ENCODE data around the gene DNAJC15.

DNA sequence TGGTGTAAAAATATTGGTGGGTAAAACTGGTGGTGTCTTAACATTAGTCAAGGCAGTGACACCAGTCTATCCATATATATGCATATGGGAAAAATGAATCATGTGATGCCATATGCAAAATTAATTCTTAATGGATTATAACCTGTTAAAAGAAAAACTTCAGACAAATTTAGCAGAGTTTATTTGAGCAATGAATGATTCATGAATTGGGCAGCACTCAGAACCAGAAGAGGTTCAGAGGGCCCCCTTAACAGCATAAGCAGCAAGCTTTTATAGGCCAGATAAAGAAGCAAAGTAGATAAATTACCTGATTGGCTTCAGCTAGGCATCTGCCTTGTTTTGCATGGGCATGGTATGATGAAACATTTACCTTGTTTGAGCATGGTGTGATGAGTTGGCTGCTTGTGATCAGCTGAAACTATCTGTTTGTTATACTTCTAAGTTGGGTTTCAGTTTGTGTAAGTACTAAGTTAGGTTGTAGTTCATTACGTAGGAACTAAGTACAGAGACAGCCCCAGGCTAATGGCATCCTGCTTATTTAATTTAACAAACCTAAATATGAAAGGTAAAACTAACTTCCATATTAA, 66.6 kb downstream of the DNAJC15 start:
- TF ChIP-seq, protein P1, sequence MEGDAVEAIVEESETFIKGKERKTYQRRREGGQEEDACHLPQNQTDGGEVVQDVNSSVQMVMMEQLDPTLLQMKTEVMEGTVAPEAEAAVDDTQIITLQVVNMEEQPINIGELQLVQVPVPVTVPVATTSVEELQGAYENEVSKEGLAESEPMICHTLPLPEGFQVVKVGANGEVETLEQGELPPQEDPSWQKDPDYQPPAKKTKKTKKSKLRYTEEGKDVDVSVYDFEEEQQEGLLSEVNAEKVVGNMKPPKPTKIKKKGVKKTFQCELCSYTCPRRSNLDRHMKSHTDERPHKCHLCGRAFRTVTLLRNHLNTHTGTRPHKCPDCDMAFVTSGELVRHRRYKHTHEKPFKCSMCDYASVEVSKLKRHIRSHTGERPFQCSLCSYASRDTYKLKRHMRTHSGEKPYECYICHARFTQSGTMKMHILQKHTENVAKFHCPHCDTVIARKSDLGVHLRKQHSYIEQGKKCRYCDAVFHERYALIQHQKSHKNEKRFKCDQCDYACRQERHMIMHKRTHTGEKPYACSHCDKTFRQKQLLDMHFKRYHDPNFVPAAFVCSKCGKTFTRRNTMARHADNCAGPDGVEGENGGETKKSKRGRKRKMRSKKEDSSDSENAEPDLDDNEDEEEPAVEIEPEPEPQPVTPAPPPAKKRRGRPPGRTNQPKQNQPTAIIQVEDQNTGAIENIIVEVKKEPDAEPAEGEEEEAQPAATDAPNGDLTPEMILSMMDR (IDR thresholded peaks at IDR 0.05) = no peak
- TF ChIP-seq POLR2A (IDR thresholded peaks at IDR 0.05) = no peak
